PC-9 (cell line): Measurements from ENCODE around the gene VAMP8.

Source experiments
- EZH2 ChIP-seq: fragments of 200-600 bp; sonication (generic); IDR thresholded peaks from 2 replicates; pipeline ENCODE4 v1.8.0; 2017; ENCODE audit warnings: antibody characterized with exemption, low read depth
- TF ChIP-seq, protein P1 (sequence below): fragments of 200-600 bp; sonication (generic); conservative IDR thresholded peaks from 2 replicates; pipeline ENCODE4 v1.6.1; 2017; ENCODE audit warnings: mixed run types, antibody characterized with exemption, mild to moderate bottlenecking, moderate library complexity

DNA sequence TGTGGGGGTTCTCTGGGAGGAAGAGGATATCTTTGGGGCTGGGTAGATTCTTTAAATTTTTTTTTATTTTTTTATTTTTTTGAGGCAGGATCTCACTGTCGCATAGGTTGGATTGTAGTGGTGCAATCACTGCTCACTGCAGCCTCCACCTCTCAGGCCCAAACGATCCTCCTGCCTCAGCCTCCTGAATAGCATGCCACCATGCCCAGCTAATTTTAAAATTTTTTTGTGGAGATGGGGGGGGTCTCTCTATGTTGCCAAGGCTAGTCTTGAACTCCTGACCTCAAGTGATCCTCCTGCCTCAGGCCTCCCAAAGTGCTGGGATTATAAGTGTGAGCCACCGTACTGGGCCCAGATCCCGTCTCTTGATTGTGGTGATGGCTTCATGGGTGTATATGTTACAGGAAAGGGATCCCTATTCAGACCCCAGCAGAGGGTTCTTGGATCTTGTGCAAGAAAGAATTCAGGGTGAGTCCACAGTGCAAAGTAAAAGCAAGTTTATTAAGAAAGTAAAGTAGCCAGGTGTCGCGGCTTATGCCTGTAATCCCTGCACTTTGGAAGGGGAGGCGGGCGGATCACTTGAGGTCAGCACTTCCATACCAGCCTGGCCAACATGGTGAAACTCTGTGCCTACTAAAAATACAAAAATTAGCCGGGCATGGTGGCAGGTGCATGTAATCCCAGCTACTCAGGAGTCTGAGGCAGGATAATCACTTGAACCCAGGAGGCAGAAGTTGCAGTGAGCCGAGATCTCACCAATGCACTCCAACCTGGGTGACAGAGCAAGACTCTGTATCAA, 36.5 kb downstream of the VAMP8 start:
- TF ChIP-seq, protein P1, sequence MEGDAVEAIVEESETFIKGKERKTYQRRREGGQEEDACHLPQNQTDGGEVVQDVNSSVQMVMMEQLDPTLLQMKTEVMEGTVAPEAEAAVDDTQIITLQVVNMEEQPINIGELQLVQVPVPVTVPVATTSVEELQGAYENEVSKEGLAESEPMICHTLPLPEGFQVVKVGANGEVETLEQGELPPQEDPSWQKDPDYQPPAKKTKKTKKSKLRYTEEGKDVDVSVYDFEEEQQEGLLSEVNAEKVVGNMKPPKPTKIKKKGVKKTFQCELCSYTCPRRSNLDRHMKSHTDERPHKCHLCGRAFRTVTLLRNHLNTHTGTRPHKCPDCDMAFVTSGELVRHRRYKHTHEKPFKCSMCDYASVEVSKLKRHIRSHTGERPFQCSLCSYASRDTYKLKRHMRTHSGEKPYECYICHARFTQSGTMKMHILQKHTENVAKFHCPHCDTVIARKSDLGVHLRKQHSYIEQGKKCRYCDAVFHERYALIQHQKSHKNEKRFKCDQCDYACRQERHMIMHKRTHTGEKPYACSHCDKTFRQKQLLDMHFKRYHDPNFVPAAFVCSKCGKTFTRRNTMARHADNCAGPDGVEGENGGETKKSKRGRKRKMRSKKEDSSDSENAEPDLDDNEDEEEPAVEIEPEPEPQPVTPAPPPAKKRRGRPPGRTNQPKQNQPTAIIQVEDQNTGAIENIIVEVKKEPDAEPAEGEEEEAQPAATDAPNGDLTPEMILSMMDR, result no peak
- TF ChIP-seq EZH2, result no peak
